Naive B cell (primary cell): ENCODE results near the gene FOSB. TPM values are rescaled to one million over a fixed set of nuclear protein-coding genes. Genes with fewer than 3 reads are reported as not detected.
A peak's percentile ranks its signal among the peaks of the same experiment; 100 is the strongest.
"Not testable (repeated sequence)": the region's sequence is repeated elsewhere in the genome, so short reads cannot be mapped to it uniquely, and the experiment has no call there.

Source experiments
- ATAC-seq, 2 donors: fragments of 150-1000 bp; cut with Tn5 transposase; 2 replicates each; pipeline ENCODE4 v1.10.0; 2021; ENCODE audit warnings: low read depth in 2 of 2, mild to moderate bottlenecking in 2 of 2, moderate library complexity in 2 of 2
- DNase-seq: peaks from one replicate; pipeline ENCODE4 v3.0.0; 2022
- H3K27ac Mint-ChIP-seq, 6 donors: one replicate each; pipeline ENCODE4 v1.8.0; 2020 to 2022; ENCODE audit warnings: mild to moderate bottlenecking in 6 of 6, mixed read lengths in 6 of 6, moderate library complexity in 5 of 6, inconsistent platforms in 2 of 6
- H3K27me3 Mint-ChIP-seq, 3 donors: one replicate each; pipeline ENCODE4 v1.8.0; 2021 to 2022; ENCODE audit warnings: mixed read lengths in 3 of 3, mild to moderate bottlenecking in 1 of 3
- H3K36me3 Mint-ChIP-seq, 2 donors: one replicate each; pipeline ENCODE4 v1.8.0; 2020 to 2022; ENCODE audit warnings: mixed read lengths in 2 of 2, inconsistent platforms in 1 of 2, mild to moderate bottlenecking in 1 of 2
- H3K4me1 Mint-ChIP-seq, 3 donors: one replicate each; pipeline ENCODE4 v1.8.0; 2020 to 2022; ENCODE audit warnings: mixed read lengths in 3 of 3, inconsistent platforms in 1 of 3, mild to moderate bottlenecking in 1 of 3, moderate library complexity in 1 of 3
- H3K4me3 Mint-ChIP-seq, 8 donors: one replicate each; pipeline ENCODE4 v1.8.0; 2020 to 2022; ENCODE audit warnings: mild to moderate bottlenecking in 8 of 8, mixed read lengths in 8 of 8, moderate library complexity in 8 of 8, inconsistent platforms in 2 of 8
- H3K9me3 Mint-ChIP-seq, 7 donors: one replicate each; pipeline ENCODE4 v1.8.0; 2020 to 2022; ENCODE audit warnings: mixed read lengths in 7 of 7, mild to moderate bottlenecking in 5 of 7, inconsistent platforms in 2 of 7, moderate library complexity in 1 of 7
- polyA plus RNA-seq, 6 donors: library from polyadenylated mRNA; unstranded; fragments of 300-500 nt; fragmentation: Illumina TruSeq; gene quantifications; one replicate each; pipeline ENCODE4 v1.2.3, GENCODE V29; 2021; ENCODE audit warnings: low read depth in 6 of 6

FOSB gene
- polyA plus RNA-seq, 6 donors from 2014 or later: 26.6 to 110 (median 82.1) TPM

DNA sequence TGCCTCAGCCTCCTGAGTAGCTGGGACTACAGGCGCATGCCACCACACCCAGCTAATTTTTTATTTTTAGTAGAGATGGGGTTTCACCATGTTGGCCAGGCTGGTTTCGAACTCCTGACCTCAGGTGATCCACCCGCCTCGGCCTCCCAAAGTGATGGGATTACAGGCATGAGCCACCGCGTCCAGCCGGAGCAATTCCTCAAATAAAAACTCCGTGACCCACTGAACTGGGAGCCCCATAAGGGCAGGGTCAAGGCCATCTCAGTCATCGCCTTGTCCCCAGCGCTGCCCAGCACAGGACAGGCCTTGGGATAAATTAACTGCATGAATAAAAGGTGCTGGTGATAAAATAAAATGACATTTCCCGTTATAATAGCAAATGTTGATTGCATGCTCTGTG is 37.9 kb upstream of the FOSB start:
- H3K9me3 Mint-ChIP-seq, H3K36me3 Mint-ChIP-seq, ATAC-seq, DNase-seq: not testable (repeated sequence)
- Mint-ChIP-seq H3K4me3 (peak overlapping the region in 1 of 8 donors; percentile 43), H3K27ac (peak overlapping the region in 1 of 6 donors; percentile 47), H3K27me3 (peaks cover 4 to 19% (median 8%) of the 10 kb centered on the region in 3 donors), H3K4me1 (peaks cover 8 to 14% (median 10%) of the 10 kb centered on the region in 3 donors)

- not testable (repeated sequence) for H3K27ac Mint-ChIP-seq, DNase-seq, ATAC-seq, H3K9me3 Mint-ChIP-seq, H3K36me3 Mint-ChIP-seq
- H3K4me1 Mint-ChIP-seq: peaks cover 8 to 14% (median 10%) of the 10 kb centered on the region in 3 donors
- H3K27me3 Mint-ChIP-seq: peaks cover 4 to 19% (median 8%) of the 10 kb centered on the region in 3 donors
- H3K4me3 Mint-ChIP-seq: peak overlapping the region in 2 of 8 donors; percentile 6 to 21
Measured at GRCh38 chr19:45431008-45431407, 36.8 kb upstream of the FOSB start.

DNA sequence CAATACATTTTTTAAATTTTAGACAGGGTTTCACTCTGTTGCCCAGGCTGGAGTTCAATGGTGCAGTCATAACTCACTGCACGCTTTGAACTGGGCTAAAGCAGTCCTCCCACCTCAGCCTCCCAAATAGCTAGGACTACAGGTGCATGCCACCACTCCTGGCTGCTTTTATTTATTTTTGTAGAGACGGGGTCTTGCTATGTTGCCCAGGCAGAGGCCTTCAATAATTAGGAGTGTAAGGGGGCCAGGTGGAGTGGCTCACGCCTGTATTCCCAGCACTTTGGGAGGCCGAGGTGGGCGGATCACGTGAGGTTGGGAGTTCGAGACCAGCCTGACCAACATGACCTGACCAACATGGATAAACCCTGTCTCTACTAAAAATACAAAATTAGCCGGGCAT is 35.3 kb upstream of the FOSB start:
- not testable (repeated sequence) for H3K36me3 Mint-ChIP-seq, DNase-seq, H3K4me3 Mint-ChIP-seq, H3K9me3 Mint-ChIP-seq, ATAC-seq, H3K27ac Mint-ChIP-seq, H3K4me1 Mint-ChIP-seq, H3K27me3 Mint-ChIP-seq

DNA sequence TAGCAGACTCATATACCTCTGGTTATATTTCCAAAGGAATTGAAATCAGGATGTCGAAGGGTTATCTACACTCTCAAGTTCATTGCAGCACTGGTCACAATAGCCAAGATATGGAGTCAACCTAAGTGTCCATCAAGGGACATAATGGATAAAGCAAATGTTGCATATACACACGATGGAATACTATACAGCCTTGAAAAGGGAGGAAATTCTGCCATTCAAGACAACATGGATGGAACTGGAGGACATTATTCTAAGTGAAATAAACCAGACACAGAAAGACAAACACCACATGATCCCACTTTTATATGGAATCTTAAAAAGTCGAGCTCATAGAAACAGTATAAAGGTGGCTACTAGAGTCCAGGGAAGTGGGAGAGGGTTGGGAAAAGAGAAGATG is 30.5 kb upstream of the FOSB start:
- H3K27ac Mint-ChIP-seq: no peak overlapping the region
- H3K9me3 Mint-ChIP-seq: no peaks in the 10 kb centered on the region
- no peaks in the 10 kb centered on the region for H3K36me3 Mint-ChIP-seq
- DNase-seq (no peak), ATAC-seq (no peak)
- H3K4me1 Mint-ChIP-seq: peaks cover 12 to 16% (median 15%) of the 10 kb centered on the region in 3 donors
- no peaks in the 10 kb centered on the region for H3K27me3 Mint-ChIP-seq
- H3K4me3 Mint-ChIP-seq: peak overlapping the region in 2 of 8 donors; percentile 25 to 71

DNA sequence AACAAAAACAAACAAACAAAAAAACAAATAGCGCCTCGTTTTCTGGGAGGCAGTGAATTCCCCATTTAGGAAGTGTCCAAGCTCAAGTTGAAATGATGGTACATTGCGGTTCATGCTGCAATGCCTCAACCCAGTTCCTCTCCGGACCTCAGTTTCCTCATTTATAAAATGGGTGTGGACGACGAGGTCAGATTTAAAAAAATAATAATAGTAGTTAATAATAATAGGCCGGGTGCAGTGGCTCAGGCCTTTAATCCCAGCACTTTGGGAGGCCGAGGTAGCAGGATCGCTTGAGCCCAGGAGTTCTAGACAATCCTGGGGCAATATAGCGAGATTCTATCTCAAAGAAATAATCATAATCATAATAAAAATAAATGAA is 28.6 kb upstream of the FOSB start:
- H3K4me3 Mint-ChIP-seq: peak overlapping the region; percentile 54 to 87 (median 78)

DNA sequence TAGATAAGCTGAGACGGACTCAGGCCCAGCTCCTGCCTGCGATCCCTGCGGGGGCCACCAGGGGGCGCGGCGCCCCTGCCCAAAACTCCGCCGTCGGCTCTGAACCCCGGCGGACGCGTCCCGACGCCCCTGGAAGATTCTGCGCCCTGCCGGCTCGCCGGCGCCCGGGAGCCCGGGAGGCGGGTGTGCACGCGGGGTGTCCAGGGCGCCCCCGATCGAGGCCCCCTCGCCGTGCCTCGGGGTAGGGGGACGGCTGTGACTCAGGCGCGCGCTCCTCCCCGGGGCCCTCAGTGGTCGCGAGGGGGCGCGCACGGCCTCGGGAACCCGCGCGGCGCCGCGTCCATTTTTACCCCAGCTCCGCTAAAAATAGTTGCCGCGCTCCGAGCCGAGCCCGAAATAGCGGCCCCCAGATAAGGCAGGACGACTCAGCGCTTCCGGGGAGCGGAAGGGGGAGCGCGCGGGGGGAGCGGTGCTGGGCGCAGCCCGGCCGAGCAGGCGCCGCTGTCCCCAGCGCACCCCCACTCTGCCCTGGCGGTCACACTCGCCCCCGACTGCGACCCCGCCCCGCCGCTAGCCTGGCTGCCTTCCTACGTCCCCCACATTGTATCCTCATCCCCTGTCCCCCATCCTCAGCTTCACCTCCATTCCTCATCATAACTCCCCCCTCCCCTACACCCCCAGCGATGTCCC is 28.1 kb upstream of the FOSB start:
- ATAC-seq: peak; percentile 44 to 47
- peaks cover 33 to 39% (median 34%) of the 10 kb centered on the region in 3 donors for H3K4me1 Mint-ChIP-seq

More for the DNA sequence above, 28.6 kb upstream of the FOSB start:
- no peak for ATAC-seq
- peak overlapping the region in 2 of 6 donors; percentile 41 to 69 for H3K27ac Mint-ChIP-seq
- DNase-seq: no peak
- H3K36me3 Mint-ChIP-seq: no peaks in the 10 kb centered on the region
- peaks cover 28 to 34% (median 30%) of the 10 kb centered on the region in 3 donors for H3K4me1 Mint-ChIP-seq
- H3K27me3 Mint-ChIP-seq: no peaks in the 10 kb centered on the region
- H3K9me3 Mint-ChIP-seq: no peaks in the 10 kb centered on the region

DNA sequence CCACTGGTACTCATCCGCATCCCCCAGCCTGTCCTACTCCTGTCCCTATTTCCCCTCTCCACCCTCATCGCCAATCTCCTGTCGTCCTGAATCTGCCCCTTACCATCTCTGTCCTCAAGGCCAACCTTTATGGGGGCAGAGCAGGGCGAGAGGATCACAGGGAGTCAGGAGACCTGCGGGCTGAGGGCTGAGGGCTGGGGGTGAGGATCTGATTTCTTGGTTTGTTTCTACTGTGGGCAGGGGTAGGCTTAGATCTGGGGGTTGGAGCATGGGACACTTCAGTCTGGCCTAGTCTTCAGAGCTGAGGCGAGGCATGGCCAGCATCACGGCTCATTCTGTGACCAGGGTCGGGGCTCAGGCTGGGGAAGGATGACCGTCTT is 27.5 kb upstream of the FOSB start:
- H3K4me1 Mint-ChIP-seq: peaks cover 35 to 43% (median 40%) of the 10 kb centered on the region in 3 donors
- no peak for ATAC-seq
- peak overlapping the region; percentile 82 to 96 (median 94) for H3K27ac Mint-ChIP-seq
- DNase-seq: no peak
- H3K36me3 Mint-ChIP-seq: no peaks in the 10 kb centered on the region
- H3K27me3 Mint-ChIP-seq: no peaks in the 10 kb centered on the region
- peak overlapping the region; percentile 54 to 89 (median 82) for H3K4me3 Mint-ChIP-seq
- no peaks in the 10 kb centered on the region for H3K9me3 Mint-ChIP-seq

More for the DNA sequence above, 28.1 kb upstream of the FOSB start:
- H3K27ac Mint-ChIP-seq: peak overlapping the region; percentile 82 to 96 (median 94)
- no peaks in the 10 kb centered on the region for H3K27me3 Mint-ChIP-seq
- peak overlapping the region; percentile 54 to 89 (median 82) for H3K4me3 Mint-ChIP-seq
- no peaks in the 10 kb centered on the region for H3K9me3 Mint-ChIP-seq
- DNase-seq: peak; percentile 89
- no peaks in the 10 kb centered on the region for H3K36me3 Mint-ChIP-seq

- Mint-ChIP-seq H3K4me3 (peak overlapping the region; percentile 54 to 89 (median 82)), H3K36me3 (no peaks in the 10 kb centered on the region), H3K9me3 (no peaks in the 10 kb centered on the region), H3K27me3 (no peaks in the 10 kb centered on the region), H3K27ac (peak overlapping the region; percentile 41 to 96 (median 88)), H3K4me1 (peaks cover 41 to 50% (median 46%) of the 10 kb centered on the region in 3 donors)
- DNase-seq: no peak
- no peak for ATAC-seq
Measured at GRCh38 chr19:45440873-45441654, 26.7 kb upstream of the FOSB start.

DNA sequence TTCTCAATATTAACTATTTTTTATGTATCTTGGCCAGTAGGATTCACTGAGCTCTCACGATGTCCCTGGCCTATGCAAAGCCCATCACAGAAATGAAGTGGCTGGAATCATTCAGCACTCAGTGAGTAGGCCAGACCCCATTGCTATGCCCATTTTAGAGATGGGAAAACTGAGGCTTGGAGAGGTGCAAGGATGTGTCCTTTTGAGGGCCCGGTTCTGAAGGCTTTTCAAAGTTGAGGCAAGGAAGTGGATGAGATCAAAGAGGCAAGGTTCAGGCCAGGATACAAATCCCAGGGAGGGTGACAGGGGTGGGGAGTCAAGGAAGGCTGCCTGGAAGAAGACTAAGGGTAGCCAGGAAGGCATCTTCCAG is 25.4 kb upstream of the FOSB start:
- ATAC-seq: no peak
- Mint-ChIP-seq H3K4me3 (peak overlapping the region in 7 of 8 donors; percentile 79 to 94 (median 87)), H3K36me3 (no peaks in the 10 kb centered on the region), H3K9me3 (no peaks in the 10 kb centered on the region), H3K4me1 (peaks cover 45 to 57% (median 51%) of the 10 kb centered on the region in 3 donors), H3K27ac (peak overlapping the region; percentile 91 to 99 (median 96)), H3K27me3 (no peaks in the 10 kb centered on the region)
- DNase-seq: no peak

DNA sequence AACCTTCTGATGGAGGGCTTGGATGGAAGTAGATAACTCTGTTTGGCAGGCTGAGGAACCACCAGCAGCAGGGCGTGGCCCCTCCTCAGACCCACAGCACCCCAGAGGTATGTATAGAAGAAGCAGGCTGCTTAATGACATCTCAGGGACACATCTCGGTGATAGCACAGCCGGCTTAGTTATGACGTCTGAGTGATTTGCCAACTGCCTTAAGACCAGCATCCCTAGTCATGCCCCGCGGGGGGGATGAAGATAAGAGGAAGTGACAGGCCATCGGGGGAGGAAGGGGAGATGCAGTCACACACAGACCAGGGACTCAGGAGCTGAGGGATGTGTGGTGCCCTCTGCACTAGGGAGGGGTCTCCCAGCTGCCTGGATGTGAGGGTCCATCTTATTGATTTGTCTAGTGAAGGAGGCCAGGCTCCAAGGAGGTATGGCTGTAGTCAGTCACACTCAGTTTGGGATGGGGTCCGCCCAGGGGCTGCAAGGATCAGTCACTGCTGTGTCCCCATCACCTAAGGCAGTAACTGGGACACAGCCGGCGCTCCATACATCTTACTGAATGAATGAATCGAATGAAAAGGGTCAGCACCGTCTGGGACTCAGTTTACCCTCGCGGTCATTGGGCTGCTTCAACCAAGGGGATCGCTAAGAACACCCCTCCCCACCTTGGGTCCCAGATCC is 24.9 kb upstream of the FOSB start:
- Mint-ChIP-seq H3K4me1 (peaks cover 48 to 61% (median 54%) of the 10 kb centered on the region in 3 donors), H3K27ac (peak overlapping the region; percentile 91 to 99 (median 96))
- ATAC-seq: peak; percentile 62 to 66

GRCh38 chr19:45443462-45444317 is 24.1 kb upstream of the FOSB start:
- DNase-seq: peak; percentile 73
- ATAC-seq: peak; percentile 7 to 9
- Mint-ChIP-seq H3K4me3 (peak overlapping the region; percentile 79 to 94 (median 90)), H3K27me3 (no peaks in the 10 kb centered on the region), H3K36me3 (no peaks in the 10 kb centered on the region), H3K9me3 (no peaks in the 10 kb centered on the region), H3K4me1 (peaks cover 50 to 66% (median 57%) of the 10 kb centered on the region in 3 donors), H3K27ac (peak overlapping the region; percentile 91 to 99 (median 97))

More for the DNA sequence above, 24.9 kb upstream of the FOSB start:
- peak; percentile 87 for DNase-seq
- Mint-ChIP-seq H3K36me3 (no peaks in the 10 kb centered on the region), H3K27me3 (no peaks in the 10 kb centered on the region), H3K4me3 (peak overlapping the region; percentile 79 to 94 (median 88)), H3K9me3 (no peaks in the 10 kb centered on the region)

- ATAC-seq (peak; percentile 54 to 57), DNase-seq (peak; percentile 96)
- Mint-ChIP-seq H3K27me3 (no peaks in the 10 kb centered on the region), H3K27ac (peak overlapping the region; percentile 91 to 98 (median 96)), H3K4me1 (peaks cover 56 to 70% (median 63%) of the 10 kb centered on the region in 3 donors), H3K4me3 (peak overlapping the region; percentile 79 to 91 (median 88)), H3K9me3 (no peaks in the 10 kb centered on the region), H3K36me3 (no peaks in the 10 kb centered on the region)
Measured at GRCh38 chr19:45444318-45445041, 23.3 kb upstream of the FOSB start.
